HG03196 (cell line): ENCODE data around the gene CEP135.
"Not testable (repeated sequence)": the region's sequence is repeated elsewhere in the genome, so short reads cannot be mapped to it uniquely, and the experiment has no call there.

ENCODE experiments used
- ATAC-seq: cut with Tn5 transposase; IDR thresholded peaks from one replicate; pipeline ENCODE4 v1.9.1; 2021; ENCODE audit not compliant: unreplicated experiment

CEP135 gene

GRCh38 chr4:55948726-55949481, at the start of gene CEP135:
TSS of gene CEP135 (plus strand) at chr4:55948945. CDS start at chr4:55952131, 3,186 bp downstream.
- ATAC-seq = peak; percentile 80

- ATAC-seq = no peak
These were observed 46.1 kb upstream of the CEP135 start for GRCh38 chr4:55902677-55903076.

- no peak for ATAC-seq
These were observed 45.2 kb upstream of the CEP135 start for GRCh38 chr4:55903577-55903976.

GRCh38 chr4:55904576-55904975, 44.2 kb upstream of the CEP135 start:
- no peak for ATAC-seq

GRCh38 chr4:55906323-55906722, 42.4 kb upstream of the CEP135 start:
- ATAC-seq = no peak

GRCh38 chr4:55906989-55907388, 41.8 kb upstream of the CEP135 start:
- ATAC-seq = no peak

GRCh38 chr4:55907469-55907868, 41.3 kb upstream of the CEP135 start:
- no peak for ATAC-seq

GRCh38 chr4:55910140-55910539, 38.6 kb upstream of the CEP135 start:
- ATAC-seq = no peak

- ATAC-seq = no peak
These were observed 36.5 kb upstream of the CEP135 start for GRCh38 chr4:55912249-55912648.

- no peak for ATAC-seq
These were observed 28.2 kb upstream of the CEP135 start for GRCh38 chr4:55920571-55920970.

- ATAC-seq = no peak
These were observed 27.7 kb upstream of the CEP135 start for GRCh38 chr4:55921093-55921492.

GRCh38 chr4:55925241-55925640, 23.5 kb upstream of the CEP135 start:
- ATAC-seq = no peak

- ATAC-seq = no peak
These were observed 22.1 kb upstream of the CEP135 start for GRCh38 chr4:55926610-55927009.

- no peak for ATAC-seq
These were observed 20.8 kb upstream of the CEP135 start for GRCh38 chr4:55927803-55928437.

- ATAC-seq = no peak
These were observed 19.9 kb upstream of the CEP135 start for GRCh38 chr4:55928846-55929245.

GRCh38 chr4:55931043-55931442, 17.7 kb upstream of the CEP135 start:
- ATAC-seq = no peak

GRCh38 chr4:55931833-55932232, 16.9 kb upstream of the CEP135 start:
- no peak for ATAC-seq

- no peak for ATAC-seq
These were observed 16.2 kb upstream of the CEP135 start for GRCh38 chr4:55932511-55932910.

GRCh38 chr4:55933611-55934010, 15.1 kb upstream of the CEP135 start:
- no peak for ATAC-seq

GRCh38 chr4:55935907-55936306, 12.8 kb upstream of the CEP135 start:
- not testable (repeated sequence) for ATAC-seq

GRCh38 chr4:55938481-55938880, 10.3 kb upstream of the CEP135 start:
- ATAC-seq = no peak

GRCh38 chr4:55939421-55939820, 9.3 kb upstream of the CEP135 start:
- ATAC-seq = no peak
